NCI-H82 treated with DMSO at 0.1 percent for 48 hours (cell line): ENCODE measurements around the gene HOTAIR.

Experiments
- DNase-seq: peaks from one replicate; lab custom pipeline; 2025; ENCODE audit not compliant: unreplicated experiment; lab: John Stamatoyannopoulos, UW

HOTAIR gene

DNA sequence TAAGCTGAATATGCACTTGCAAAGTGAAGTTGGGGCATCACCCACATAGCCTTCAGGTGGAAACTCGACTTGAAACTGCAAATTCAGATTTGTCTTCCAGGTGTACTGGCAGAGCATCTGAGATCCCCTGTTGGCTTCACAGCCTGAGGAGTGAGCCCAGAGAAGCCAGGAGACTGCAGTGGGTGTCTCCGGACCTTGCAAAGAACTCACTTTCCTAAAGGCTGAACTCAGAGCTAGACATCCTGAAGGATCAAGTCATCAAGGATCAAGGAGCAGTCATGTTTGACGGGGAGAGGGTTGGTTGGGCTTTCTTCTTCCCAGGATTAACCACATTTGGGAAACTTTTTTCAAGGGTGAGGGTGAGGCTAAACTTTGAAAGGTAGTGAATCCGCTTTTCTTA is 45.2 kb downstream of the HOTAIR start:
- DNase-seq = no peak

GRCh38 chr12:53928054-53928835 is 46.5 kb downstream of the HOTAIR start:
- no peak for DNase-seq

GRCh38 chr12:53927220-53928029 is 47.3 kb downstream of the HOTAIR start:
- DNase-seq = no peak

DNA sequence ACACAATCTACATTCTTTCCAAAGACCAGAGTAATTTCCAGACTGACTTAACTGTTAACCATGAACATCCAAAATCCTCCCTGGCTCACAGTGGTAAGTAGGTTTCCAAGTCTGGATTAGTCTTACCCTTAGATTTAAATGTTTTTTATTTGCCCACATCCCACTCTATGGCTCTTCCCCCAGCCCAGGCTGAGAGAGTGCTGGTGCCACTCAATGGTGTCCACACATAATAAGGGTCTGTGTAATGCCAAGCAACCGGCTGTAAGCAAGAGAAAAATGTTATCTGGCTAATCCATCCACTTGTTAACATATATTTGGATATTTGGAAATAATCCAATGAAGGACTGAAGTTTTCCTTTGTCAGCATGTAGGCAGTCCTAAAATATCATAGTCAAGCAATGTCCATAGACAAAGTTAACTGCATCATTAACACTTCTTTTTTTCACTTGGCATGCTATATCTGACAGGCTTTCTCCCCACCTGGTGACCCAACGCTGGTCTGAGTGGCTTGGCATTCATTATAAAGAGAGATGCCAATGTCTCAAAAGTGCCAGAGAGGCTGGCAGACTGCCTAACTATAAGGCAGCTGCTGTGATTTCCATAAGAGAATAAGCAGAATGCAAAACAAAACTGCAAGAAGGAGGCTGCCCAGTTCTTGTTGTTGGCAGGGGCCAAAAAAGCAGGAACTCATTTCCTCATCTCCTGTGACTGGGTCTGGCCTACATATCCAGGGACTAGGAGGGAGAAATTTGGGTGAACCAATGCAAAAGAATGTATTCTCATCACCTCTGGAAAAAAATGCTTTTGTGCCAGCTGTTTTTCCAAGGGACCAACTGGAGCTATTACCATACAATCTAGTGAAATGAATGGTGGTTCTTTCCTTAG is 50.0 kb downstream of the HOTAIR start:
- no peak for DNase-seq

- no peak for DNase-seq
Observed at GRCh38 chr12:53916788-53917655, 57.7 kb downstream of the HOTAIR start.
